Testis (tissue), 3 donors: ENCODE results near the gene CTNNA1. TPM values are rescaled to one million over a fixed set of nuclear protein-coding genes. Genes with fewer than 3 reads are reported as not detected.

Experiments
- DNase-seq: peaks from one replicate; pipeline ENCODE4 v3.0.0-alpha.2; 2019
- H3K27ac ChIP-seq, 2 donors: fragments of 200-600 bp; sonication (generic); one replicate each; pipeline ENCODE4 v1.5.1; 2019
- H3K27me3 ChIP-seq: fragments of 200-600 bp; sonication (generic); one replicate; pipeline ENCODE4 v1.5.1; 2019
- H3K36me3 ChIP-seq: fragments of 200-600 bp; sonication (generic); one replicate; pipeline ENCODE4 v1.5.1; 2017; ENCODE audit warnings: low read depth; ENCODE audit errors: missing control alignments
- H3K4me1 ChIP-seq: fragments of 200-600 bp; sonication (generic); one replicate; pipeline ENCODE4 v1.5.1; 2019
- H3K4me3 ChIP-seq, 2 donors: fragments of 200-600 bp; sonication (generic); one replicate each; pipeline ENCODE4 v1.5.1; 2017 to 2019
- H3K9me3 ChIP-seq: fragments of 200-600 bp; sonication (generic); one replicate; pipeline ENCODE4 v1.5.1; 2017
- POLR2A ChIP-seq: fragments of 450-650 bp; IDR thresholded peaks from one replicate; pipeline ENCODE4 v1.6.1; 2017; ENCODE audit warnings: antibody characterized with exemption, mild to moderate bottlenecking, moderate library complexity
- WGBS, 2 donors: methylation state at CpG; one replicate each; pipeline ENCODE4 v1.1.5; 2018; 5-methylcytosine and 5-hydroxymethylcytosine counted together
- intact Hi-C: fragments of 100-400 bp; cut with DNase I; formaldehyde crosslinking; loops from one replicate; pipeline ENCODE4 v1.15.1; 2023; ENCODE audit warnings: low total_unique reads
- polyA plus RNA-seq: library from polyadenylated mRNA; stranded (reverse); fragments of 350-450 nt; fragmentation: Illumina TruSeq; extraction: RNeasy Lipid Tissue Mini Kit (QIAGEN cat#74804); gene quantifications from one replicate; pipeline ENCODE4 v1.2.3, GENCODE V29; 2014; ENCODE audit warnings: low read depth, low replicate concordance; ENCODE audit not compliant: insufficient read depth
- total RNA-seq, 2 donors: library from RNA; depleted of rRNA; stranded (reverse); fragments of >200 nt; gene quantifications; one replicate each; pipeline ENCODE4 v1.2.3, GENCODE V29; 2016
- TF ChIP-seq, protein P1 (sequence below), 3 experiments: fragments of 450-650 bp in 2 of 3; fragments of 200-600 bp in 1 of 3; sonication (generic) in 1 of 3; IDR thresholded peaks; one replicate each; pipeline ENCODE4 v1.5.1; 2016 to 2019; ENCODE audit warnings: antibody characterized with exemption in 3 of 3, mild to moderate bottlenecking in 2 of 3, moderate library complexity in 1 of 3

The CTNNA1 gene
- total and polyA plus RNA-seq, 3 donors from 2014 or later, result 107 to 154 (median 135) TPM

DNA sequence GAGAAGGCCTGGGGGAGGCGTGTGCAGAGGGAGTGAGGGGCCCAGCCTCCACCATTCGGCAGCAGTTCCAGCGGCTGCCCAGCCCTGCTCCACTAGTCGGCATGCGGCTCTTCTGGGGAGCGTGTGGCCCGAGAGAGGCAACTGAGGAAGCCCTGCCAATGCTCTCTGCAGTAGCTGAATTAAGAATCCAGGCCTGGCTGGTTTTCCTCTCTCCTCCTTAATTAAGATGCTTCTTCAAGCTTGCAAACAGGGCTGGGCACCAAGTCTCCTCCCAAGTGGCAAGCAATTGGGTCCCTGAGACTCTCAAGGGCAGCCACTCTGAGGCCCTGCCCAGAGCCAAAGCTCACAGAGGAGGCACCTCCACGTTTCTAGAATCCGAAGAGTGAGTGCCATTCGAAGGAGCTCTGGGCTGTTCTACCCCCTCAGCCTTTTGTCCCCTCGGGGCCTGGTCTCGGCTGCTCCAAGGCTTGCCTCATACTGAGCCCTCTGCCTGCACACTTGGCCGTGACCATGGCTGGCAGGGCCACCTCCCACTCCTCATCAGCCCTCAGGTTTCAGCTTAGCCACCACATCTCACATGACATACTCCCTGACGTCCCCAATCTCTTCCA is 197.3 kb downstream of the CTNNA1 start:
- no peak overlapping the region for H3K27ac ChIP-seq
- H3K27me3 ChIP-seq, result no peaks in the 10 kb centered on the region
- peaks cover 44% of the 10 kb centered on the region for H3K4me1 ChIP-seq
- no peaks in the 10 kb centered on the region for H3K9me3 ChIP-seq
- TF ChIP-seq POLR2A, result no peak
- TF ChIP-seq, protein P1, sequence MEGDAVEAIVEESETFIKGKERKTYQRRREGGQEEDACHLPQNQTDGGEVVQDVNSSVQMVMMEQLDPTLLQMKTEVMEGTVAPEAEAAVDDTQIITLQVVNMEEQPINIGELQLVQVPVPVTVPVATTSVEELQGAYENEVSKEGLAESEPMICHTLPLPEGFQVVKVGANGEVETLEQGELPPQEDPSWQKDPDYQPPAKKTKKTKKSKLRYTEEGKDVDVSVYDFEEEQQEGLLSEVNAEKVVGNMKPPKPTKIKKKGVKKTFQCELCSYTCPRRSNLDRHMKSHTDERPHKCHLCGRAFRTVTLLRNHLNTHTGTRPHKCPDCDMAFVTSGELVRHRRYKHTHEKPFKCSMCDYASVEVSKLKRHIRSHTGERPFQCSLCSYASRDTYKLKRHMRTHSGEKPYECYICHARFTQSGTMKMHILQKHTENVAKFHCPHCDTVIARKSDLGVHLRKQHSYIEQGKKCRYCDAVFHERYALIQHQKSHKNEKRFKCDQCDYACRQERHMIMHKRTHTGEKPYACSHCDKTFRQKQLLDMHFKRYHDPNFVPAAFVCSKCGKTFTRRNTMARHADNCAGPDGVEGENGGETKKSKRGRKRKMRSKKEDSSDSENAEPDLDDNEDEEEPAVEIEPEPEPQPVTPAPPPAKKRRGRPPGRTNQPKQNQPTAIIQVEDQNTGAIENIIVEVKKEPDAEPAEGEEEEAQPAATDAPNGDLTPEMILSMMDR (IDR thresholded peaks at IDR 0.05), result no peak
- H3K4me3 ChIP-seq, result no peak overlapping the region
- DNase-seq, result no peak
- no peaks in the 10 kb centered on the region for H3K36me3 ChIP-seq
- WGBS, 2 donors, result 76 to 79% methylated on average over 8 to 14 of the region's 14 CpGs
- intact Hi-C loops, result no loop called here

DNA sequence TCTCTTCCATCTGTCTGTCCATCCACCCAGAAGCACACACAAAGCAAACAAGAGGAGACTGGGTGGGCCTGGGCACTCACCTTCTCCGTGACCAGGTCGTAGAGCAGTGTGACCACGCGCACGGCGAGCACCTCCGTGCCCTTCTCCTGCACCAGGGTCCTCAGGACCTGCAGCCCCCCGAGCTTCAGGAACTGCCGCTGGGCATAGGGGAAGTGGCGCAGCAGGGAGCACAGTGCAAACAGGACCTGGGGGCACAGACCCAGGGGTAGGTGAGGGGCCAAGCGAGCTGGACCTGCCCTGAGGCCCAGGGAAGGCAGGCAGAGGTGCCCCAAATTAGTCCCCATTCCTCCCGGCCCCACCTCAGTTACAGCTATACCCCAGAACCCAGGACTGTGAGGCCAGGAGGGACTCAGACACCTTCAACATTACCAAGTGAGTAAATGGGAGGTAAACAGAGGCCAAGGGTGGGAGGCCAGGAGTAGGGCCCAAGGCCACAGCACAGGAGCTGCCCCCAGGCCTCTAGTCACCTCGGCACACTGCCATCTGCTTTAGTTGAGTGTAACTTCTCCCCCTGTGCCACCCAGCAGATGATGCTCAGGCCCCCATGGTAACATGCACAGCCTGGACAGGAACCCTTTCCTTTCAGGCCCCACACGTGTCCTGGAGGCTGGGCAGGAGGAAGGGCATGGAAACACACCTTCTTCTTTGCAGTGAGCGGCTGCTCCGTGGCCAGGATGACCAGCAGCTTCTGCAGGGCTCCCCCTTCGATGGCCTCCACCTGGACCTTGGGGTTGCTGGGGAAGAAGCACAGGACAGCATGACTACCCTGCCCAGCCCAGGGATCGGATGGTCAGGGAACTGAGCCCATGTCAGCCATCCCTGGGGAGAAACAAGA is 198.1 kb downstream of the CTNNA1 start:
- H3K4me1 ChIP-seq, result peaks cover 45% of the 10 kb centered on the region
- 92 to 93% methylated on average over 13 to 18 of the region's 18 CpGs for WGBS, 2 donors
- intact Hi-C loops, result no loop called here
- no peaks in the 10 kb centered on the region for H3K9me3 ChIP-seq
- H3K27ac ChIP-seq, result no peak overlapping the region
- no peaks in the 10 kb centered on the region for H3K27me3 ChIP-seq
- no peaks in the 10 kb centered on the region for H3K36me3 ChIP-seq
- TF ChIP-seq POLR2A, result no peak
- TF ChIP-seq, protein P1 (IDR thresholded peaks at IDR 0.05), result no peak
- H3K4me3 ChIP-seq, result no peak overlapping the region
- no peak for DNase-seq

DNA sequence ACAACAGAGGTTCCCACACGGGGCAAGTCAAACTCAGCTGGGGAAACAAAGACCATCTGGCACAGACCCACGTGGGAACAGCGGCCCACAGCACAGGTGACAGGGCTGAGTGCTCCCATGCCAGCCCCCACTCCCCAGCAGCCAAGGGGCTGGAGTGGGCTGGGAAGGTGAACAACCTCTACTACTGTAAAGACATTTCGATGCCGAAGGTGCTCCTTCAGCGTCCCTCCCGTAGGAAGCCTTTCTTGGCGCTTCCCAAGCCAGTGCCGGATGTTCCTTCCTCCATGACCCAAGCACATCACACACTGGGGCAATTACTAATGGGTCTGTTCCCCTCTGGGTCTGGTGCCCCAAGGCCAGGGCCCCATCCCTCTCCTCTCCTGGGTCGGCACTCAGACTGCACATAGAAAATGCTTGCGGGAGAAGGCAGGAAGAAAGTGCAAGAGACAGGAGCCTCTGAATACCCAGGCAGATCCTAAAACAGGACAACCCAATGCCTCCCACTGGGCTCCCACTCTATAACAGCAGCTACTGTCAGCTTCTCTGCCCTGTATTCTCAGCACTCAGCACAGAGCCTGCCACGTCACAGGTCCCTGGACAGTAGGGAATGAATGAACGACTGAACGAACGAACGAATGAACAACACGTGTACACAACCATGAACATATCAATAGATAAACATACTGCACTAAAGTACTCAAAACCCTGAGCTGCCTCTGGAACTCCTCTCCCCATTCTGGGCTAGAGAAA is 198.9 kb downstream of the CTNNA1 start:
- TF ChIP-seq, protein P1 (IDR thresholded peaks at IDR 0.05), result no peak
- no peak for TF ChIP-seq POLR2A
- Histone ChIP-seq H3K27me3 (no peaks in the 10 kb centered on the region), H3K4me3 (no peak overlapping the region), H3K9me3 (no peaks in the 10 kb centered on the region), H3K4me1 (peaks cover 45% of the 10 kb centered on the region), H3K27ac (peak overlapping the region in 1 of 2 donors; percentile 68), H3K36me3 (no peaks in the 10 kb centered on the region)
- no peak for DNase-seq
- intact Hi-C loops, result no loop called here
- WGBS, 2 donors, result 79 to 81% methylated on average over 14 to 17 of the region's 17 CpGs

DNA sequence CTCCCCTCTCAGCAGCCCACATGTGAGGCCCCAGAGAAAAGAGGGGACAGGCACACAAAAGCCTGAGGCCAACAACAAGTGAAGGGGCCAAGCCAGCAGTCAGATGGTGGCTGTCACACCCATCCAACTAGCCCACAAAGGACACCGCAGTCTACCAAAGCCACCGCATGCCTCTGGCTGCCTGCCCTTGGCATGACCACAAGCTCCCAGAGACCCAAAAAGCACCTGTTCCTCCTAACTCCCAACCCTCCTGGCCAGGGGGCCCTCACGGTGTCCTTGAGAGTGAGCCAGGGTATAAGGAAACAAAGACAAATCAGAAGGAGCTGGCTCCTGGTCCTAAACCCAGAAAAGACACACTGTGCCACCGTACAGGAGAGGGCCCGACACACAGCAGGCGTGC is 199.7 kb downstream of the CTNNA1 start:
- WGBS, 2 donors, result 20 to 39% methylated on average over 5 to 6 of the region's 6 CpGs
- Histone ChIP-seq H3K27ac (peak overlapping the region in 1 of 2 donors; percentile 68), H3K27me3 (no peaks in the 10 kb centered on the region), H3K4me3 (no peak overlapping the region), H3K9me3 (no peaks in the 10 kb centered on the region), H3K36me3 (no peaks in the 10 kb centered on the region), H3K4me1 (peaks cover 45% of the 10 kb centered on the region)
- DNase-seq, result no peak
- TF ChIP-seq, protein P1 (IDR thresholded peaks at IDR 0.05), result no peak
- TF ChIP-seq POLR2A, result no peak
- intact Hi-C loops, result no loop called here
